Uterus (tissue), 2 donors: ENCODE results near the gene ZNF714.

Source experiments
- POLR2A ChIP-seq, 2 donors: fragments of 450-650 bp; IDR thresholded peaks; one replicate each; pipeline ENCODE4 v1.6.1; 2016; ENCODE audit warnings: antibody characterized with exemption in 2 of 2, mild to moderate bottlenecking in 1 of 2, moderate library complexity in 1 of 2
- TF ChIP-seq, protein P1 (sequence below), 4 experiments: fragments of 200-600 bp in 2 of 4; fragments of 450-650 bp in 2 of 4; sonication (generic) in 2 of 4; IDR thresholded peaks; one replicate each; pipeline ENCODE4 v1.5.1; 2016 to 2019; ENCODE audit warnings: antibody characterized with exemption in 4 of 4, mild to moderate bottlenecking in 2 of 4, moderate library complexity in 1 of 4

- TF ChIP-seq POLR2A (IDR thresholded peaks at IDR 0.05), result no peak
- TF ChIP-seq, protein P1, sequence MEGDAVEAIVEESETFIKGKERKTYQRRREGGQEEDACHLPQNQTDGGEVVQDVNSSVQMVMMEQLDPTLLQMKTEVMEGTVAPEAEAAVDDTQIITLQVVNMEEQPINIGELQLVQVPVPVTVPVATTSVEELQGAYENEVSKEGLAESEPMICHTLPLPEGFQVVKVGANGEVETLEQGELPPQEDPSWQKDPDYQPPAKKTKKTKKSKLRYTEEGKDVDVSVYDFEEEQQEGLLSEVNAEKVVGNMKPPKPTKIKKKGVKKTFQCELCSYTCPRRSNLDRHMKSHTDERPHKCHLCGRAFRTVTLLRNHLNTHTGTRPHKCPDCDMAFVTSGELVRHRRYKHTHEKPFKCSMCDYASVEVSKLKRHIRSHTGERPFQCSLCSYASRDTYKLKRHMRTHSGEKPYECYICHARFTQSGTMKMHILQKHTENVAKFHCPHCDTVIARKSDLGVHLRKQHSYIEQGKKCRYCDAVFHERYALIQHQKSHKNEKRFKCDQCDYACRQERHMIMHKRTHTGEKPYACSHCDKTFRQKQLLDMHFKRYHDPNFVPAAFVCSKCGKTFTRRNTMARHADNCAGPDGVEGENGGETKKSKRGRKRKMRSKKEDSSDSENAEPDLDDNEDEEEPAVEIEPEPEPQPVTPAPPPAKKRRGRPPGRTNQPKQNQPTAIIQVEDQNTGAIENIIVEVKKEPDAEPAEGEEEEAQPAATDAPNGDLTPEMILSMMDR (IDR thresholded peaks at IDR 0.05), result no peak
Observed at GRCh38 chr19:21134934-21135366, 52.9 kb downstream of the ZNF714 start.
